Cardiac muscle cell (in vitro differentiated cells and primary cell): ENCODE data around the gene CDH5. TPM values are rescaled to one million over a fixed set of nuclear protein-coding genes. Genes with fewer than 3 reads are reported as not detected.

Experiments used
- DNase-seq, 2 donors: peaks; one replicate each; pipeline versions ENCODE4 v3.0.0 to v3.0.0-alpha.2; 2010 to 2017; ENCODE audit warnings: low read depth in 1 of 2, low spot score in 1 of 2
- H3K27ac ChIP-seq: fragments of 200-600 bp; sonication (generic); 2 replicates; pipeline ENCODE4 v1.5.1; 2016
- H3K27me3 ChIP-seq: fragments of 200-600 bp; sonication (generic); 2 replicates; pipeline ENCODE4 v1.6.0; 2016; ENCODE audit warnings: control low read depth
- H3K36me3 ChIP-seq: fragments of 200-600 bp; sonication (generic); 2 replicates; pipeline ENCODE4 v1.5.1; 2016; ENCODE audit warnings: control low read depth
- H3K4me1 ChIP-seq: fragments of 200-600 bp; sonication (generic); 2 replicates; pipeline ENCODE4 v1.8.1; 2017; ENCODE audit warnings: low read depth, mild to moderate bottlenecking, mixed run types
- H3K4me3 ChIP-seq: fragments of 200-600 bp; sonication (generic); 2 replicates; pipeline ENCODE4 v1.5.1; 2016; ENCODE audit warnings: mild to moderate bottlenecking
- H3K9me3 ChIP-seq: fragments of 200-600 bp; sonication (generic); 2 replicates; pipeline ENCODE4 v1.5.1; 2017; ENCODE audit warnings: low read depth, mild to moderate bottlenecking, control low read depth
- polyA plus RNA-seq: library from polyadenylated mRNA; unstranded; fragments of >200 nt; fragmentation: Nextera tagmentation; extraction: Ambion mirVana; gene quantifications from 2 replicates; pipeline ENCODE4 v1.2.1, GENCODE V29; 2016
- total RNA-seq: library from RNA; depleted of rRNA; stranded (reverse); fragments of >200 nt; gene quantifications from 2 replicates; pipeline ENCODE4 v1.2.3, GENCODE V29; 2016
- TF ChIP-seq, protein P1 (sequence below): IDR thresholded peaks from 2 replicates; pipeline ENCODE4 v1.5.1; 2012; ENCODE audit warnings: low read depth, mild to moderate bottlenecking, low read length

CDH5 gene
- total and polyA plus RNA-seq, 2 experiments from 2014 or later = 1.1 to 4.1 TPM

DNA sequence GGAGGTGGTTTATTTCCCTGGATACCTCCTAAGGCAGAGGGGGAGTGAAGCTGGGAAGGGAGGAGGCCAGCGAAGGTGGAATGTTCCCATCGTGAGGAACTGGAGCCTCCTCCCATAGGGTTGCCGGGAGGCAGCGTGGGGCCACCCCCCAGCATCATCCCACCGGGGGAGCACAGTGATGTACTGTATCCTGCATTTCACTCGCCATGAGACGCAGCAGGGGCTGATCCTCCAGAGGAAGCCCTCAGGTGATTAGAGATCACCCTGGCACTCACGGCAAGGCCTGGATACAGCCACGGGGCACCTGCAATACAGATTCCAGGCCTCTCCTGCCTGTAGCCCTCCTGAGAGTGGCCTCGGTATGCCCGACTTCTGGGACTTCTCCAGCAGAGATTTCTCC is 35.1 kb downstream of the CDH5 start:
- Histone ChIP-seq H3K9me3 (no peaks in the 10 kb centered on the region), H3K27ac (no peak overlapping the region), H3K4me3 (no peak overlapping the region), H3K4me1 (no peaks in the 10 kb centered on the region), H3K27me3 (peaks cover 6% of the 10 kb centered on the region), H3K36me3 (no peaks in the 10 kb centered on the region)
- no peak for DNase-seq
- TF ChIP-seq, protein P1, sequence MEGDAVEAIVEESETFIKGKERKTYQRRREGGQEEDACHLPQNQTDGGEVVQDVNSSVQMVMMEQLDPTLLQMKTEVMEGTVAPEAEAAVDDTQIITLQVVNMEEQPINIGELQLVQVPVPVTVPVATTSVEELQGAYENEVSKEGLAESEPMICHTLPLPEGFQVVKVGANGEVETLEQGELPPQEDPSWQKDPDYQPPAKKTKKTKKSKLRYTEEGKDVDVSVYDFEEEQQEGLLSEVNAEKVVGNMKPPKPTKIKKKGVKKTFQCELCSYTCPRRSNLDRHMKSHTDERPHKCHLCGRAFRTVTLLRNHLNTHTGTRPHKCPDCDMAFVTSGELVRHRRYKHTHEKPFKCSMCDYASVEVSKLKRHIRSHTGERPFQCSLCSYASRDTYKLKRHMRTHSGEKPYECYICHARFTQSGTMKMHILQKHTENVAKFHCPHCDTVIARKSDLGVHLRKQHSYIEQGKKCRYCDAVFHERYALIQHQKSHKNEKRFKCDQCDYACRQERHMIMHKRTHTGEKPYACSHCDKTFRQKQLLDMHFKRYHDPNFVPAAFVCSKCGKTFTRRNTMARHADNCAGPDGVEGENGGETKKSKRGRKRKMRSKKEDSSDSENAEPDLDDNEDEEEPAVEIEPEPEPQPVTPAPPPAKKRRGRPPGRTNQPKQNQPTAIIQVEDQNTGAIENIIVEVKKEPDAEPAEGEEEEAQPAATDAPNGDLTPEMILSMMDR = no peak

DNA sequence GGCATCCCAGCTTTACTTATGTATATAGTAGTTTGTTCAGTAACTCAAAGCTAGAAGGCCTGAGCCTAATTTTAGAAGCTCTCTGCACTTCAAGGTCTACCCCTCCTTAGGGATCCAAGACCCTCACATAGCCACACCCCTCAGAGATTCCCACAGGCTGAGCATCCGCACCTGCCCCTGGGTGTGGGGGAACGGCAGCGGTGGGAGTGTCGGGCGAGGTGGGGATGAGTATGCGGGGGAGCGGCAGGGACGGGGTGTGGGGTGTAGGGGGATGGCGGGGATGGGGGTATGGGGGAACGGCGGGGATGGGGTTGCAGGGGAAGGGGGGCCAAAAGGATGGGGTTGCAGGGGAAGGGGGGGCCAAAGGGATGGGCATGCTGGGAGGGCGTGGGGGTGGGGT is 35.7 kb downstream of the CDH5 start:
- peaks cover 6% of the 10 kb centered on the region for H3K27me3 ChIP-seq
- no peaks in the 10 kb centered on the region for H3K36me3 ChIP-seq
- H3K4me1 ChIP-seq = peaks cover 2% of the 10 kb centered on the region
- H3K27ac ChIP-seq = no peak overlapping the region
- H3K4me3 ChIP-seq = no peak overlapping the region
- TF ChIP-seq, protein P1 = no peak
- H3K9me3 ChIP-seq = no peaks in the 10 kb centered on the region
- DNase-seq = no peak

DNA sequence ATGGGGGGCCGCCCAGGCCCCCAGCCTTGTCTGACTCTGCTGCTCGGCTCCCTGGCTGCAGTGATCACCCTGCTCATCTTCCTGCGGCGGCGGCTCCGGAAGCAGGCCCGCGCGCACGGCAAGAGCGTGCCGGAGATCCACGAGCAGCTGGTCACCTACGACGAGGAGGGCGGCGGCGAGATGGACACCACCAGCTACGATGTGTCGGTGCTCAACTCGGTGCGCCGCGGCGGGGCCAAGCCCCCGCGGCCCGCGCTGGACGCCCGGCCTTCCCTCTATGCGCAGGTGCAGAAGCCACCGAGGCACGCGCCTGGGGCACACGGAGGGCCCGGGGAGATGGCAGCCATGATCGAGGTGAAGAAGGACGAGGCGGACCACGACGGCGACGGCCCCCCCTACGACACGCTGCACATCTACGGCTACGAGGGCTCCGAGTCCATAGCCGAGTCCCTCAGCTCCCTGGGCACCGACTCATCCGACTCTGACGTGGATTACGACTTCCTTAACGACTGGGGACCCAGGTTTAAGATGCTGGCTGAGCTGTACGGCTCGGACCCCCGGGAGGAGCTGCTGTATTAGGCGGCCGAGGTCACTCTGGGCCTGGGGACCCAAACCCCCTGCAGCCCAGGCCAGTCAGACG is 36.2 kb downstream of the CDH5 start:
- Histone ChIP-seq H3K4me3 (no peak overlapping the region), H3K27ac (no peak overlapping the region), H3K36me3 (no peaks in the 10 kb centered on the region), H3K9me3 (no peaks in the 10 kb centered on the region), H3K4me1 (peaks cover 8% of the 10 kb centered on the region), H3K27me3 (peaks cover 6% of the 10 kb centered on the region)
- DNase-seq = no peak
- TF ChIP-seq, protein P1 = no peak

DNA sequence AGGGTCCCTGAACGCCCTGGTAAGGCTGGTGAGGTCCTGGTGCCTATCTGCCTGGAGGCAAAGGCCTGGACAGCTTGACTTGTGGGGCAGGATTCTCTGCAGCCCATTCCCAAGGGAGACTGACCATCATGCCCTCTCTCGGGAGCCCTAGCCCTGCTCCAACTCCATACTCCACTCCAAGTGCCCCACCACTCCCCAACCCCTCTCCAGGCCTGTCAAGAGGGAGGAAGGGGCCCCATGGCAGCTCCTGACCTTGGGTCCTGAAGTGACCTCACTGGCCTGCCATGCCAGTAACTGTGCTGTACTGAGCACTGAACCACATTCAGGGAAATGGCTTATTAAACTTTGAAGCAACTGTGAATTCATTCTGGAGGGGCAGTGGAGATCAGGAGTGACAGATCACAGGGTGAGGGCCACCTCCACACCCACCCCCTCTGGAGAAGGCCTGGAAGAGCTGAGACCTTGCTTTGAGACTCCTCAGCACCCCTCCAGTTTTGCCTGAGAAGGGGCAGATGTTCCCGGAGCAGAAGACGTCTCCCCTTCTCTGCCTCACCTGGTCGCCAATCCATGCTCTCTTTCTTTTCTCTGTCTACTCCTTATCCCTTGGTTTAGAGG is 37.1 kb downstream of the CDH5 start:
- DNase-seq = peak in 1 of 2 donors; percentile 13
- Histone ChIP-seq H3K4me3 (no peak overlapping the region), H3K27me3 (peaks cover 6% of the 10 kb centered on the region), H3K36me3 (no peaks in the 10 kb centered on the region), H3K27ac (no peak overlapping the region), H3K9me3 (no peaks in the 10 kb centered on the region), H3K4me1 (peaks cover 15% of the 10 kb centered on the region)
- TF ChIP-seq, protein P1 = no peak

DNA sequence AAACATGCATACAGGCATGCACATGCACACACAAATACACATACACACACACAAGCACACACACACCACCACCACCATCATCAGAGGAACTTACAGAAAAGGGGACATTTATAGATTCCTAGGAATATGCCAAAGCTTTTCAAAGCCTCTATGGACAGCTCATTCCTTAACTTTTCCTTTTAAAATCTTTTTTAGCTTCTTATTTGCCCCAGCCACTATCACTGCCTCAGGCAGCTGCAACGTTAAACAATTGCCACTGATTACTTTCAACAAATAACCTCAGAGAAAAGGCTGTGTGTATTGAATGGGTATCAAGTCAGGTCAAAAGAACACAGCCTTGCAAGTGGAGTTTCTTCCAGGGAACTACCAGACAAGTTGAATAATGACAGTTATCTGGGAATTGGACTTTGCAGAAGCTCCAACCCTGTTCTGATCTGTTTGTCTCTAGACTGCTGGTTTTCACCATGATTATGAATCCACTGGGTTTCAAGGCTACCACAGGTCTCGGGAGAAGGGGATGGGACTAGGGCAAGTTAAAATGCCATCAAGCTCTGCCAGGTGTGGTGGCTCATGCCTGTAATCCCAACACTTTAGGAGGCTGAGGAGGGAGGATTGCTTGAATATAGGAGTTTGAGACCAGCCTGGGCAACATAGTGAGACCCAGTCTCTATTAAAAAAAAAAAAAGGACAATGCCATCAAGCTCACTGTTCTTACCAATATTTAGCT is 38.7 kb downstream of the CDH5 start:
- Histone ChIP-seq H3K9me3 (no peaks in the 10 kb centered on the region), H3K4me1 (peaks cover 22% of the 10 kb centered on the region), H3K27me3 (peaks cover 6% of the 10 kb centered on the region), H3K4me3 (no peak overlapping the region), H3K27ac (no peak overlapping the region), H3K36me3 (no peaks in the 10 kb centered on the region)
- no peak for DNase-seq
- TF ChIP-seq, protein P1 = no peak
